IMR-90 (cell line): ENCODE data around the gene NEUROD2. TPM values are rescaled to one million over a fixed set of nuclear protein-coding genes. Genes with fewer than 3 reads are reported as not detected.
A peak's percentile ranks its signal among the peaks of the same experiment; 100 is the strongest.

Source experiments
- ATAC-seq: fragments of 200-7000 bp; cut with Tn5 transposase; 2 replicates; pipeline ENCODE4 v1.9.1; 2020; ENCODE audit warnings: low read depth, mild to moderate bottlenecking, moderate library complexity
- BruUV-seq: library from RNA; stranded (reverse); fragments of 400-500 nt; replicated peaks from 2 replicates; lab custom pipeline; 2021; lab: Mats Ljungman, UMichigan
- CTCF ChIA-PET: fragments of 300-600 bp; formaldehyde crosslinking; extraction: SDS; loops from one replicate; lab custom pipeline; 2021; ENCODE audit warnings: antibody characterized with exemption; lab: Yijun Ruan, JAX
- POLR2A ChIA-PET: fragments of 300-600 bp; sonication (Branson Sonifier 250); formaldehyde crosslinking; loops from one replicate; lab custom pipeline; 2022; ENCODE audit warnings: antibody characterized with exemption; ENCODE audit not compliant: unreplicated experiment; lab: Charles Lee
- DNase-seq: peaks from one replicate; pipeline ENCODE4 v3.0.0; 2013
- H2AFZ ChIP-seq: replicated peaks from 2 replicates; pipeline ENCODE3; 2013; ENCODE audit warnings: low read length, mild to moderate bottlenecking; ENCODE audit not compliant: poor library complexity
- H2AK5ac ChIP-seq: 2 replicates; pipeline ENCODE4 v1.6.1; 2013; ENCODE audit warnings: low read depth, low read length, inconsistent platforms
- H2AK9ac ChIP-seq: replicated peaks from 2 replicates; pipeline ENCODE3; 2013; ENCODE audit warnings: mild to moderate bottlenecking, low read depth, low read length, moderate library complexity; ENCODE audit not compliant: poor library complexity
- H2BK120ac ChIP-seq: 2 replicates; pipeline ENCODE4 v1.6.1; 2013; ENCODE audit warnings: low read depth, low read length, inconsistent platforms
- H2BK15ac ChIP-seq: 3 replicates; pipeline ENCODE4 v1.6.1; 2013; ENCODE audit warnings: low read depth, low read length, inconsistent platforms
- H2BK20ac ChIP-seq: 2 replicates; pipeline ENCODE4 v1.6.1; 2013; ENCODE audit warnings: low read depth, mild to moderate bottlenecking, inconsistent platforms, low read length, moderate library complexity
- H2BK5ac ChIP-seq: 2 replicates; pipeline ENCODE4 v1.6.1; 2013; ENCODE audit warnings: mild to moderate bottlenecking, low read depth, low read length, inconsistent platforms; ENCODE audit not compliant: poor library complexity, severe bottlenecking
- H3K14ac ChIP-seq: replicated peaks from 2 replicates; pipeline ENCODE4 v1.6.1; 2013; ENCODE audit warnings: low read depth, low read length, inconsistent platforms
- H3K18ac ChIP-seq: 2 replicates; pipeline ENCODE4 v1.6.1; 2013; ENCODE audit warnings: low read depth, low read length, control low read depth
- H3K23ac ChIP-seq: 2 replicates; pipeline ENCODE4 v1.6.1; 2013; ENCODE audit warnings: low read depth, low read length, inconsistent platforms
- H3K27ac ChIP-seq: 2 replicates; pipeline ENCODE4 v1.5.1; 2013; ENCODE audit warnings: mild to moderate bottlenecking, control low read depth, low read length; ENCODE audit not compliant: insufficient read depth
- H3K27me3 ChIP-seq: 2 replicates; pipeline ENCODE4 v1.6.1; 2013; ENCODE audit warnings: low read length; ENCODE audit not compliant: control insufficient read depth, insufficient read depth
- H3K36me3 ChIP-seq: 2 replicates; pipeline ENCODE4 v1.6.1; 2013; ENCODE audit warnings: low read length, mixed read lengths; ENCODE audit not compliant: control insufficient read depth, insufficient read depth
- H3K4ac ChIP-seq: 2 replicates; pipeline ENCODE4 v1.6.1; 2013; ENCODE audit warnings: low read depth, low read length, inconsistent platforms
- H3K4me1 ChIP-seq: 2 replicates; pipeline ENCODE4 v1.6.1; 2013; ENCODE audit warnings: low read length, mixed read lengths; ENCODE audit not compliant: control insufficient read depth, insufficient read depth
- H3K4me2 ChIP-seq: 2 replicates; pipeline ENCODE4 v1.6.1; 2013; ENCODE audit warnings: low read depth, mild to moderate bottlenecking, control low read depth, low read length, moderate library complexity
- H3K4me3 ChIP-seq: 2 replicates; pipeline ENCODE4 v1.5.1; 2013; ENCODE audit warnings: low read depth, mild to moderate bottlenecking, control low read depth, low read length, moderate library complexity; ENCODE audit not compliant: insufficient read depth
- H3K56ac ChIP-seq: 2 replicates; pipeline ENCODE4 v1.6.1; 2013; ENCODE audit warnings: low read length, inconsistent platforms; ENCODE audit not compliant: insufficient read depth; ENCODE audit errors: extremely low read depth
- H3K79me1 ChIP-seq, 2 experiments: 2 replicates each; pipeline ENCODE4 v1.6.1; 2013; ENCODE audit warnings: low read length in 2 of 2, inconsistent platforms in 1 of 2, low read depth in 1 of 2
- H3K9ac ChIP-seq: 2 replicates; pipeline ENCODE4 v1.6.1; 2013; ENCODE audit warnings: low read depth, low read length, control low read depth
- H3K9me1 ChIP-seq: 2 replicates; pipeline ENCODE4 v1.6.1; 2013; ENCODE audit warnings: low read length, inconsistent platforms; ENCODE audit not compliant: insufficient read depth
- H3K9me3 ChIP-seq: 2 replicates; pipeline ENCODE4 v1.6.1; 2013; ENCODE audit warnings: low read length; ENCODE audit not compliant: control insufficient read depth, insufficient read depth
- H4K20me1 ChIP-seq: 2 replicates; pipeline ENCODE4 v1.6.1; 2013; ENCODE audit warnings: low read length, inconsistent platforms; ENCODE audit not compliant: insufficient read depth
- H4K5ac ChIP-seq: 2 replicates; pipeline ENCODE4 v1.6.1; 2013; ENCODE audit warnings: mild to moderate bottlenecking, low read depth, low read length, control low read depth
- H4K8ac ChIP-seq, 2 experiments: 2 replicates each; pipeline ENCODE4 v1.6.1; 2013; ENCODE audit warnings: low read depth in 2 of 2, low read length in 2 of 2, control low read depth in 1 of 2, inconsistent platforms in 1 of 2
- H4K91ac ChIP-seq: 2 replicates; pipeline ENCODE4 v1.6.1; 2013; ENCODE audit warnings: low read depth, low read length, inconsistent platforms; ENCODE audit not compliant: insufficient read depth
- BHLHE40 ChIP-seq: fragments of 150-350 bp; IDR thresholded peaks from 2 replicates; pipeline ENCODE4 v1.6.1; 2016; ENCODE audit warnings: mild to moderate bottlenecking, low read depth, low read length
- CEBPB ChIP-seq: IDR thresholded peaks from 2 replicates; pipeline ENCODE4 v1.6.1; 2012; ENCODE audit warnings: low read depth, low read length, improper control_type of control experiment
- CHD1 ChIP-seq: IDR thresholded peaks from 2 replicates; pipeline ENCODE4 v1.6.1; 2012; ENCODE audit warnings: low read depth, low read length, improper control_type of control experiment
- FOS ChIP-seq: fragments of 150-350 bp; IDR thresholded peaks from 2 replicates; pipeline ENCODE4 v1.6.1; 2016; ENCODE audit warnings: low read depth, low read length
- MAFK ChIP-seq: IDR thresholded peaks from 2 replicates; pipeline ENCODE4 v1.6.1; 2012; ENCODE audit warnings: low read depth, low read length, improper control_type of control experiment
- MAZ ChIP-seq: IDR thresholded peaks from 2 replicates; pipeline ENCODE4 v1.6.1; 2012; ENCODE audit warnings: low read depth, mild to moderate bottlenecking, low read length, improper control_type of control experiment, moderate library complexity, borderline replicate concordance
- MXI1 ChIP-seq: IDR thresholded peaks from 2 replicates; pipeline ENCODE4 v1.6.1; 2012; ENCODE audit warnings: low read depth, mild to moderate bottlenecking, low read length, moderate library complexity, borderline replicate concordance
- NFE2L2 ChIP-seq: fragments of 150-350 bp; IDR thresholded peaks from 2 replicates; pipeline ENCODE4 v1.6.1; 2016; ENCODE audit warnings: low read depth, mild to moderate bottlenecking, low read length
- POLR2A ChIP-seq: IDR thresholded peaks from 2 replicates; pipeline ENCODE4 v1.6.1; 2012; ENCODE audit warnings: mild to moderate bottlenecking, low read depth, low read length
- RAD21 ChIP-seq: IDR thresholded peaks from 2 replicates; pipeline ENCODE4 v1.6.1; 2012; ENCODE audit warnings: low read length, improper control_type of control experiment
- RCOR1 ChIP-seq: IDR thresholded peaks from 2 replicates; pipeline ENCODE4 v1.6.1; 2012; ENCODE audit warnings: mild to moderate bottlenecking, low read length, improper control_type of control experiment; ENCODE audit not compliant: insufficient replicate concordance
- RFX5 ChIP-seq: IDR thresholded peaks from 2 replicates; pipeline ENCODE4 v1.8.0; 2012; ENCODE audit warnings: low read depth, mild to moderate bottlenecking, low read length, moderate library complexity
- SMC3 ChIP-seq: fragments of 150-350 bp; IDR thresholded peaks from 2 replicates; pipeline ENCODE4 v1.6.1; 2016; ENCODE audit warnings: low read depth, mild to moderate bottlenecking, antibody characterized with exemption, low read length, moderate library complexity
- WGBS, 2 experiments: methylation state at CpG; one replicate each; pipeline versions ENCODE4 v1.1.5 to v1.1.7; 2013; ENCODE audit warnings: missing lambda C conversion rate in 2 of 2; ENCODE audit not compliant: insufficient read length in 1 of 2; ENCODE audit errors: extremely low coverage in 2 of 2; 5-methylcytosine and 5-hydroxymethylcytosine counted together
- dilution Hi-C: fragments of 300-500 bp; cut with HindIII; formaldehyde crosslinking; loops from one replicate; pipeline ENCODE4 v1.14.3; 2018; ENCODE audit warnings: low sequenced_read_pairs; ENCODE audit not compliant: unreplicated experiment
- in situ Hi-C: fragments of 300-500 bp; cut with MboI; formaldehyde crosslinking; loops from 3 replicates; pipeline ENCODE4 v1.14.3; 2019; ENCODE audit warnings: low sequenced_read_pairs, inconsistent platforms, mixed read lengths
- intact Hi-C: fragments of 100-400 bp; cut with micrococcal nuclease; formaldehyde crosslinking; loops from 2 replicates; pipeline ENCODE4 v1.10.0; 2022
- polyA plus RNA-seq, 3 experiments: library from polyadenylated mRNA; depleted of rRNA; stranded (reverse); fragments of >200 nt; gene quantifications; 2 replicates each; pipeline ENCODE4 v1.2.3, GENCODE V29; 2012; ENCODE audit warnings: low replicate concordance in 1 of 3
- total RNA-seq: library from RNA; depleted of rRNA; stranded (reverse); fragments of >200 nt; gene quantifications from 2 replicates; pipeline ENCODE4 v1.2.3, GENCODE V29; 2012
- TF ChIP-seq, protein P1 (sequence below): fragments of 150-350 bp; IDR thresholded peaks from 2 replicates; pipeline ENCODE4 v1.6.1; 2016; ENCODE audit warnings: low read depth, mild to moderate bottlenecking, low read length, moderate library complexity, borderline replicate concordance
- TF ChIP-seq, protein P2 (sequence below): conservative IDR thresholded peaks from 2 replicates; pipeline ENCODE4 v1.5.1; 2012; ENCODE audit warnings: mild to moderate bottlenecking, low read depth, low read length, improper control_type of control experiment
- TF ChIP-seq, protein P3 (sequence below): fragments of 150-350 bp; IDR thresholded peaks from 2 replicates; pipeline ENCODE4 v1.6.1; 2017; ENCODE audit warnings: mild to moderate bottlenecking, antibody characterized with exemption, low read length, low read depth

NEUROD2 gene
- total and polyA plus RNA-seq, 2 of the 4 experiments (the other 2 are of a cell fraction), result not detected

DNA sequence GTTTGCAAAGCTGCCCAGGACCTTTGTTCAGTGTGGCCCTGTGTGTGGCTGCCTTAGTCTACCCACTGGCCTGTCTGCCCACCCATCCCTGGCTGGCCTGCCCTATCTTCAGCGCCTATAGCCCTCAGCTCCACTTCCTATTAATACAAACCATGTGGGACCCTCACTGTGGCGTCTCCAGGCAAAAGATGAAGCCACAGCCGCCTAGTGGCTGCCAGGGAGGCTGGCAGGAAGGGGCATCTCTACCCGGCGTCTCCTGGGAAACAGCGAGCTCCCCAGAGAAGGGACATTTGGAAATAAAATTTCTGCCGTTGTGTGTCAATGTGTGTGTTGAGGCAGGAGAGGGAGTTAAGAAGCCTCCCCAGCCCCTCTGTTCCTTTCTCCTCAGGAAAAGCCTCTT, 31.5 kb downstream of the NEUROD2 start:
- Histone ChIP-seq H3K4me1 (no peaks in the 10 kb centered on the region), H2AK5ac (no peak overlapping the region), H3K23ac (no peak overlapping the region; the same call in 1 of the 2 replicates), H2AFZ (no peak overlapping the region), H3K14ac (no peak overlapping the region), H3K79me1 (no peaks in the 10 kb centered on the region), H2BK20ac (no peak overlapping the region), H3K18ac (no peak overlapping the region), H2BK5ac (no peak overlapping the region), H3K27ac (no peak overlapping the region), H2AK9ac (no peak overlapping the region), H3K56ac (no peak overlapping the region), H3K4ac (no peak overlapping the region), H3K9me3 (no peaks in the 10 kb centered on the region; the same call in 1 of the 2 replicates), H3K9ac (no peak overlapping the region), H2BK15ac (no peak overlapping the region), H3K4me2 (no peak overlapping the region), H3K9me1 (0 out of 2 replicates have a peak, but pooled peaks cover 4% of the 10 kb centered on the region), H4K20me1 (no peaks in the 10 kb centered on the region), H3K36me3 (no peaks in the 10 kb centered on the region), H3K4me3 (no peak overlapping the region), H4K91ac (no peak overlapping the region), H2BK120ac (no peak overlapping the region), H4K5ac (no peak overlapping the region), H4K8ac (no peak overlapping the region), H3K27me3 (peaks cover 25% of the 10 kb centered on the region)
- CTCF ChIA-PET, result no interaction called here
- no CpG with 5 or more reads among the region's 7 CpGs for WGBS, 2 experiments
- ATAC-seq (no peak), DNase-seq (no peak)
- in situ Hi-C loops (no loop called here), intact Hi-C loops (no loop called here), dilution Hi-C loops (no loop called here)
- TF ChIP-seq RCOR1 (no peak), RAD21 (peak; percentile 8; the same call in 1 of the 2 replicates), SMC3 (peak; percentile 31), CEBPB (no peak), MAZ (no peak), CHD1 (no peak), FOS (no peak), MAFK (no peak), RFX5 (no peak), POLR2A (no peak), BHLHE40 (no peak), NFE2L2 (no peak), MXI1 (no peak)
- TF ChIP-seq, protein P1, sequence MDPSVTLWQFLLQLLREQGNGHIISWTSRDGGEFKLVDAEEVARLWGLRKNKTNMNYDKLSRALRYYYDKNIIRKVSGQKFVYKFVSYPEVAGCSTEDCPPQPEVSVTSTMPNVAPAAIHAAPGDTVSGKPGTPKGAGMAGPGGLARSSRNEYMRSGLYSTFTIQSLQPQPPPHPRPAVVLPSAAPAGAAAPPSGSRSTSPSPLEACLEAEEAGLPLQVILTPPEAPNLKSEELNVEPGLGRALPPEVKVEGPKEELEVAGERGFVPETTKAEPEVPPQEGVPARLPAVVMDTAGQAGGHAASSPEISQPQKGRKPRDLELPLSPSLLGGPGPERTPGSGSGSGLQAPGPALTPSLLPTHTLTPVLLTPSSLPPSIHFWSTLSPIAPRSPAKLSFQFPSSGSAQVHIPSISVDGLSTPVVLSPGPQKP, result no peak
- TF ChIP-seq, protein P2, sequence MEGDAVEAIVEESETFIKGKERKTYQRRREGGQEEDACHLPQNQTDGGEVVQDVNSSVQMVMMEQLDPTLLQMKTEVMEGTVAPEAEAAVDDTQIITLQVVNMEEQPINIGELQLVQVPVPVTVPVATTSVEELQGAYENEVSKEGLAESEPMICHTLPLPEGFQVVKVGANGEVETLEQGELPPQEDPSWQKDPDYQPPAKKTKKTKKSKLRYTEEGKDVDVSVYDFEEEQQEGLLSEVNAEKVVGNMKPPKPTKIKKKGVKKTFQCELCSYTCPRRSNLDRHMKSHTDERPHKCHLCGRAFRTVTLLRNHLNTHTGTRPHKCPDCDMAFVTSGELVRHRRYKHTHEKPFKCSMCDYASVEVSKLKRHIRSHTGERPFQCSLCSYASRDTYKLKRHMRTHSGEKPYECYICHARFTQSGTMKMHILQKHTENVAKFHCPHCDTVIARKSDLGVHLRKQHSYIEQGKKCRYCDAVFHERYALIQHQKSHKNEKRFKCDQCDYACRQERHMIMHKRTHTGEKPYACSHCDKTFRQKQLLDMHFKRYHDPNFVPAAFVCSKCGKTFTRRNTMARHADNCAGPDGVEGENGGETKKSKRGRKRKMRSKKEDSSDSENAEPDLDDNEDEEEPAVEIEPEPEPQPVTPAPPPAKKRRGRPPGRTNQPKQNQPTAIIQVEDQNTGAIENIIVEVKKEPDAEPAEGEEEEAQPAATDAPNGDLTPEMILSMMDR, result peak; percentile 44; the same call in 1 of the 2 replicates
- TF ChIP-seq, protein P3, sequence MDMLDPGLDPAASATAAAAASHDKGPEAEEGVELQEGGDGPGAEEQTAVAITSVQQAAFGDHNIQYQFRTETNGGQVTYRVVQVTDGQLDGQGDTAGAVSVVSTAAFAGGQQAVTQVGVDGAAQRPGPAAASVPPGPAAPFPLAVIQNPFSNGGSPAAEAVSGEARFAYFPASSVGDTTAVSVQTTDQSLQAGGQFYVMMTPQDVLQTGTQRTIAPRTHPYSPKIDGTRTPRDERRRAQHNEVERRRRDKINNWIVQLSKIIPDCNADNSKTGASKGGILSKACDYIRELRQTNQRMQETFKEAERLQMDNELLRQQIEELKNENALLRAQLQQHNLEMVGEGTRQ, result no peak
- POLR2A ChIA-PET, result no interaction called here
- BruUV-seq, result no TSS peak
